SJSA1 (cell line): ENCODE results near the gene ARHGAP5. TPM values are rescaled to one million over a fixed set of nuclear protein-coding genes. Genes with fewer than 3 reads are reported as not detected.

Experiments used
- DNase-seq, 2 experiments: peaks; one replicate each; pipeline ENCODE4 v3.0.0-alpha.2; 2015 to 2020; ENCODE audit warnings: low spot score in 2 of 2, low read depth in 1 of 2
- H3K27ac ChIP-seq: fragments of 250-450 bp; sonication (Bioruptor Pico); 2 replicates; pipeline ENCODE4 v1.5.1; 2020; ENCODE audit warnings: mild to moderate bottlenecking, moderate library complexity
- H3K27me3 ChIP-seq: fragments of 250-450 bp; sonication (Bioruptor Pico); replicated peaks from 2 replicates; pipeline ENCODE4 v1.5.1; 2020; ENCODE audit warnings: mild to moderate bottlenecking, moderate library complexity
- H3K36me3 ChIP-seq: fragments of 250-450 bp; sonication (Bioruptor Pico); 2 replicates; pipeline ENCODE4 v1.5.1; 2020; ENCODE audit warnings: mild to moderate bottlenecking
- H3K4me1 ChIP-seq: fragments of 250-450 bp; sonication (Bioruptor Pico); replicated peaks from 2 replicates; pipeline ENCODE4 v1.6.1; 2021; ENCODE audit warnings: mild to moderate bottlenecking
- H3K4me3 ChIP-seq: fragments of 250-450 bp; sonication (Bioruptor Pico); 2 replicates; pipeline ENCODE4 v1.5.1; 2020; ENCODE audit warnings: mild to moderate bottlenecking
- H3K9me3 ChIP-seq: fragments of 250-450 bp; sonication (Bioruptor Pico); replicated peaks from 2 replicates; pipeline ENCODE4 v1.5.1; 2020; ENCODE audit warnings: mild to moderate bottlenecking
- total RNA-seq: library from RNA; depleted of rRNA; stranded (reverse); fragments of >200 nt; shearing (Covaris generic); gene quantifications from 2 replicates; pipeline ENCODE4 v1.2.3, GENCODE V29; 2014

The ARHGAP5 gene
- total RNA-seq, 1 experiment from 2014 or later, result 64.8 TPM

- peaks cover 6% of the 10 kb centered on the region for H3K36me3 ChIP-seq
- no peak for DNase-seq
- no peaks in the 10 kb centered on the region for H3K27me3 ChIP-seq
- no peak overlapping the region for H3K4me3 ChIP-seq
- H3K27ac ChIP-seq, result no peak overlapping the region
- H3K9me3 ChIP-seq, result no peaks in the 10 kb centered on the region
- H3K4me1 ChIP-seq, result no peaks in the 10 kb centered on the region
These were observed 3.0 kb downstream of the ARHGAP5 start for GRCh38 chr14:32080001-32080510.

- Histone ChIP-seq H3K9me3 (no peaks in the 10 kb centered on the region), H3K27me3 (no peaks in the 10 kb centered on the region), H3K4me3 (no peak overlapping the region), H3K4me1 (peaks cover 7% of the 10 kb centered on the region), H3K36me3 (peaks cover 6% of the 10 kb centered on the region), H3K27ac (no peak overlapping the region)
- no peak for DNase-seq
These were observed 4.8 kb downstream of the ARHGAP5 start for GRCh38 chr14:32081901-32082300.

- no peaks in the 10 kb centered on the region for H3K9me3 ChIP-seq
- no peaks in the 10 kb centered on the region; the same call in none of the 2 replicates for H3K36me3 ChIP-seq
- no peak overlapping the region for H3K27ac ChIP-seq
- DNase-seq, result no peak
- peaks cover 15% of the 10 kb centered on the region for H3K4me1 ChIP-seq
- H3K4me3 ChIP-seq, result no peak overlapping the region
- H3K27me3 ChIP-seq, result no peaks in the 10 kb centered on the region
These were observed 6.2 kb downstream of the ARHGAP5 start for GRCh38 chr14:32083315-32083624.

- no peaks in the 10 kb centered on the region for H3K27me3 ChIP-seq
- no peak overlapping the region for H3K27ac ChIP-seq
- H3K4me3 ChIP-seq, result no peak overlapping the region
- DNase-seq, result no peak
- H3K9me3 ChIP-seq, result no peaks in the 10 kb centered on the region
- H3K4me1 ChIP-seq, result peaks cover 15% of the 10 kb centered on the region
- H3K36me3 ChIP-seq, result no peaks in the 10 kb centered on the region; the same call in none of the 2 replicates
These were observed 6.7 kb downstream of the ARHGAP5 start for GRCh38 chr14:32083789-32084188.

GRCh38 chr14:32085182-32085844, 8.2 kb downstream of the ARHGAP5 start:
- H3K4me3 ChIP-seq, result no peak overlapping the region

GRCh38 chr14:32085845-32086383, 8.8 kb downstream of the ARHGAP5 start:
- Histone ChIP-seq H3K4me3 (no peak overlapping the region), H3K27ac (no peak overlapping the region)

More at GRCh38 chr14:32085182-32085844, 8.2 kb downstream of the ARHGAP5 start:
- Histone ChIP-seq H3K27me3 (no peaks in the 10 kb centered on the region), H3K36me3 (no peaks in the 10 kb centered on the region; the same call in none of the 2 replicates), H3K9me3 (no peaks in the 10 kb centered on the region), H3K4me1 (peaks cover 15% of the 10 kb centered on the region), H3K27ac (no peak overlapping the region)
- DNase-seq, result no peak

GRCh38 chr14:32087173-32087861, 10.2 kb downstream of the ARHGAP5 start:
- Histone ChIP-seq H3K27me3 (no peaks in the 10 kb centered on the region), H3K36me3 (peaks cover 13% of the 10 kb centered on the region), H3K27ac (no peak overlapping the region), H3K9me3 (no peaks in the 10 kb centered on the region), H3K4me3 (no peak overlapping the region), H3K4me1 (peaks cover 15% of the 10 kb centered on the region)
- peak in 1 of 2 experiments; percentile 39 for DNase-seq

More at GRCh38 chr14:32085845-32086383, 8.8 kb downstream of the ARHGAP5 start:
- no peaks in the 10 kb centered on the region for H3K9me3 ChIP-seq
- H3K36me3 ChIP-seq, result peaks cover 4% of the 10 kb centered on the region
- DNase-seq, result no peak
- H3K4me1 ChIP-seq, result peaks cover 15% of the 10 kb centered on the region
- H3K27me3 ChIP-seq, result no peaks in the 10 kb centered on the region

GRCh38 chr14:32087907-32088306, 10.8 kb downstream of the ARHGAP5 start:
- Histone ChIP-seq H3K27ac (no peak overlapping the region), H3K36me3 (peaks cover 18% of the 10 kb centered on the region), H3K4me3 (no peak overlapping the region), H3K9me3 (no peaks in the 10 kb centered on the region), H3K27me3 (no peaks in the 10 kb centered on the region), H3K4me1 (peaks cover 15% of the 10 kb centered on the region)
- DNase-seq, result no peak

GRCh38 chr14:32090686-32091085, 13.6 kb downstream of the ARHGAP5 start:
- no peak overlapping the region for H3K4me3 ChIP-seq
- H3K9me3 ChIP-seq, result no peaks in the 10 kb centered on the region
- H3K27me3 ChIP-seq, result no peaks in the 10 kb centered on the region
- H3K27ac ChIP-seq, result no peak overlapping the region
- DNase-seq, result no peak
- peaks cover 33% of the 10 kb centered on the region for H3K36me3 ChIP-seq
- H3K4me1 ChIP-seq, result peaks cover 15% of the 10 kb centered on the region

GRCh38 chr14:32099473-32099872, 22.4 kb downstream of the ARHGAP5 start:
- H3K4me1 ChIP-seq, result no peaks in the 10 kb centered on the region; the same call in 1 of the 2 replicates
- no peak overlapping the region for H3K27ac ChIP-seq
- no peak overlapping the region for H3K4me3 ChIP-seq
- no peaks in the 10 kb centered on the region for H3K9me3 ChIP-seq
- DNase-seq, result no peak
- H3K36me3 ChIP-seq, result peaks cover 29% of the 10 kb centered on the region
- H3K27me3 ChIP-seq, result no peaks in the 10 kb centered on the region

- no peak overlapping the region for H3K4me3 ChIP-seq
- H3K36me3 ChIP-seq, result peaks cover 30% of the 10 kb centered on the region
- H3K4me1 ChIP-seq, result no peaks in the 10 kb centered on the region; the same call in 1 of the 2 replicates
- H3K27me3 ChIP-seq, result no peaks in the 10 kb centered on the region
- no peak overlapping the region for H3K27ac ChIP-seq
- no peak for DNase-seq
- H3K9me3 ChIP-seq, result no peaks in the 10 kb centered on the region
These were observed 23.1 kb downstream of the ARHGAP5 start for GRCh38 chr14:32100175-32100574.

- Histone ChIP-seq H3K4me1 (no peaks in the 10 kb centered on the region; the same call in 1 of the 2 replicates), H3K27me3 (no peaks in the 10 kb centered on the region), H3K27ac (no peak overlapping the region), H3K9me3 (no peaks in the 10 kb centered on the region), H3K36me3 (peaks cover 37% of the 10 kb centered on the region), H3K4me3 (no peak overlapping the region)
- no peak for DNase-seq
These were observed 25.2 kb downstream of the ARHGAP5 start for GRCh38 chr14:32102152-32102787.

- no peak overlapping the region for H3K27ac ChIP-seq
These were observed 25.9 kb downstream of the ARHGAP5 start for GRCh38 chr14:32102968-32103367.

More at GRCh38 chr14:32102968-32103367, 25.9 kb downstream of the ARHGAP5 start:
- no peaks in the 10 kb centered on the region for H3K9me3 ChIP-seq
- H3K4me1 ChIP-seq, result no peaks in the 10 kb centered on the region; the same call in 1 of the 2 replicates
- H3K27me3 ChIP-seq, result no peaks in the 10 kb centered on the region
- H3K4me3 ChIP-seq, result no peak overlapping the region
- H3K36me3 ChIP-seq, result peaks cover 37% of the 10 kb centered on the region
- no peak for DNase-seq
